ENCODE data around the gene CLCN6.

- TF ChIP-seq, protein P1, sequence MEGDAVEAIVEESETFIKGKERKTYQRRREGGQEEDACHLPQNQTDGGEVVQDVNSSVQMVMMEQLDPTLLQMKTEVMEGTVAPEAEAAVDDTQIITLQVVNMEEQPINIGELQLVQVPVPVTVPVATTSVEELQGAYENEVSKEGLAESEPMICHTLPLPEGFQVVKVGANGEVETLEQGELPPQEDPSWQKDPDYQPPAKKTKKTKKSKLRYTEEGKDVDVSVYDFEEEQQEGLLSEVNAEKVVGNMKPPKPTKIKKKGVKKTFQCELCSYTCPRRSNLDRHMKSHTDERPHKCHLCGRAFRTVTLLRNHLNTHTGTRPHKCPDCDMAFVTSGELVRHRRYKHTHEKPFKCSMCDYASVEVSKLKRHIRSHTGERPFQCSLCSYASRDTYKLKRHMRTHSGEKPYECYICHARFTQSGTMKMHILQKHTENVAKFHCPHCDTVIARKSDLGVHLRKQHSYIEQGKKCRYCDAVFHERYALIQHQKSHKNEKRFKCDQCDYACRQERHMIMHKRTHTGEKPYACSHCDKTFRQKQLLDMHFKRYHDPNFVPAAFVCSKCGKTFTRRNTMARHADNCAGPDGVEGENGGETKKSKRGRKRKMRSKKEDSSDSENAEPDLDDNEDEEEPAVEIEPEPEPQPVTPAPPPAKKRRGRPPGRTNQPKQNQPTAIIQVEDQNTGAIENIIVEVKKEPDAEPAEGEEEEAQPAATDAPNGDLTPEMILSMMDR (IDR thresholded peaks at IDR 0.05), result no peak
- TF ChIP-seq POLR2A (IDR thresholded peaks at IDR 0.05), result no peak
Observed at GRCh38 chr1:11837767-11838348, 31.9 kb downstream of the CLCN6 start.

Measured in right lobe of liver (tissue), 4 donors.